Stimulated activated naive CD8-positive, alpha-beta T cell treated with anti-CD3 and anti-CD28 coated beads, Interleukin-15, Interleukin-2, amounts not matched to agents 100 U/mL and 50 U/mL, for 24 hours (primary cell): ENCODE data around the gene MDK.

Experiments used
- ATAC-seq: fragments of 150-1000 bp; cut with Tn5 transposase; one replicate; pipeline ENCODE4 v1.10.0; 2021
- DNase-seq: peaks from one replicate; pipeline ENCODE4 v3.0.0; 2021

Gene MDK, protein sequence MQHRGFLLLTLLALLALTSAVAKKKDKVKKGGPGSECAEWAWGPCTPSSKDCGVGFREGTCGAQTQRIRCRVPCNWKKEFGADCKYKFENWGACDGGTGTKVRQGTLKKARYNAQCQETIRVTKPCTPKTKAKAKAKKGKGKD

DNA sequence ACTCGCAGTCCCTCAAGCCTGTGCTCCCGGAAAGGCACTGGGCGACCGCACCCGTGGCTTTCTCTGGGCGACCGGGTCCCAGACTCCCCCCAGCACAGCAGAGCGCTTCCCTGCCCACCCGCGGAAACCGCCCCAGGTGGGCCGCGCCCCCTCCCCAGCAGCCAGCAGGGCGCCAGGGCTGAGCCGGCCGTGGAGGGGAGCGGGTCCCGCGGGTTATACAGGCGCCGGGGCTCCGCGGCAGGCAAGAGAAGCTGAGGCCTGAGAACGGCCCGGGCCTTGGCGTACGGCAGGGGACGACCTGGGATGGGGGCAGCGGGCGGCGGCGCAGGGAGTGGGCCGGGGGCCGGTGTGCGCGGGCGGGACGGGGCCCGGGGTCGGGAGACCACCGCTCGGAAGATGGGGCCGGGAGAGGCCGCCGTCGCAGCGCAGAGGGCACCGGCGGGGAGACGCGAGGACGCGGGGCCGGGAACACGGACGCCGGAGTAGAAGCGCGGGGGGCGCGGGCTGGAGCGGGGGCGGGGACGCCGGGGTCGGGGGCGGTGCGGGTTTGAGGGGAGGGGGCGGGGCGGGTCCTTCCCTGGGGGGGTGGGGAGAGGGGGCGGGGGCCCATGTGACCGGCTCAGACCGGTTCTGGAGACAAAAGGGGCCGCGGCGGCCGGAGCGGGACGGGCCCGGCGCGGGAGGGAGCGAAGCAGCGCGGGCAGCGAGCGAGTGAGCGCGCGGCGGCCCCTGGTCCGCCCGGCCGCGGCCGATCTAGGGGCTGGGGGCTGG, at the start of gene MDK:
Gene MDK, plus strand, starts transcription at position 622 of the 771 bp plus-strand sequence. CDS start 389 bp downstream, outside the sequence.
- ATAC-seq (no peak), DNase-seq (no peak)

DNA sequence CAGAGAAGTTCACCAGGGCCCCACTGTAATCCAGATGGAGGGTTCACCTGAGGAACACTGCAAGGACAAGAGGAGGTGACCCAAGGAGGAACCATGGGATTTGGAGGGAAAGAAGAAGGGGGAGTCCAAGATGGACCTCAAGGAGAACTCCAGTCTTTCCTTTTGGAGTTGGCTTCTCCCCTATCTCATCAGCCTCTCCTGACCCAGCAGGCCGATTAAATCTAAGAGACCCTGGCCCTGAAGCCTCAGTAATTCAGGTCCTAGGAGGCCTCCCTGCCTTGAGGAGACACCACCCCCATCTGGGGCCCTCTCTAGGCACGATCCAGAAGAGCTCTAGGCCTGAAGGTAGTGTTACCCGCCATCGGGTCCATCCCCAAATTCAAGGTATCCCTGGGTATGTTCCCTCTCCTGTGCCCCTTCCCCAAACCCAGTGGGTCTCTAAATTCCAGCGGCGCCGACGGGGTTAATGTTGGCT, 49.3 kb upstream of the MDK start:
- no peak for ATAC-seq
- no peak for DNase-seq

DNA sequence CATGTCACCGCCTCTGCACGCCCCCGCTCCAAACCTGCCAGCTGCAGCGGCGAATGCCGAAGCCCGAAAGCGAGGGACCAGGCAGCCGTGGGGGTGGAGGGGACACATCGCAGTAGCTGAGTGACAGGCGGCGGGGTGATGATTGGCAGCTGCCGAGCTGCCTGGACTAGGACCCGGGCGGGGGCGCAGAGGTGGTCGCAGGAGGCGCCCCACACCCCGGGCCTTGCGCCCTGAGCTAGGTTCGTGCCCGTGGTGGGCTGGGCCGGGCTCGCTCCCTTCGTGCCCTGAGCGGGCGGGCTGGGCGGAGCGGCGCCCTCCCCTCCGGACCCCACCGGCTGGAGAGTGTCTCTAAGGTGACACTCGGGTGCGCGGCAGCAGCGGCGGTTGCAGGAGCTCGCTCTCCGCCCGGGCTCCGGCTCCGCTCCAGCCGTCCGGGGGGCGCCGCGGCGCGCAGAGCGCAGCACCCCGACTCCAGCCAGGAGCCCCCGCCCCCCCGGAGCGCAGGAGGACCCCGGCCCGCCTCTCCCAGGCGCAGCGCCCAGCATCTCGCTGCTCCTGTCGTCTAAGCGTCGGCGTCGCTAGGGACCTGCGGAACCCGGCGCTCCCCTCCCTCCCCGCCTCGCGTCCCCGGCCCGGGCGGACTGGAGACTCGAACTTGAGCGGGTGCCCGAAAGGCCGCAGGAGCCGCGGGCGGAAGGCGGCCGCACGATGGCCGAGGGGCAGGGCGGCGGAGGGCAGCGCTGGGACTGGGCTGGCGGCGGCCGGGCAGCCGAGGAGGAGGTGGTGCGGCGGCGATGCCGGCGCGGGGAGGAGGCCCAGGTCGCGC, 48.7 kb upstream of the MDK start:
- ATAC-seq = no peak

DNA sequence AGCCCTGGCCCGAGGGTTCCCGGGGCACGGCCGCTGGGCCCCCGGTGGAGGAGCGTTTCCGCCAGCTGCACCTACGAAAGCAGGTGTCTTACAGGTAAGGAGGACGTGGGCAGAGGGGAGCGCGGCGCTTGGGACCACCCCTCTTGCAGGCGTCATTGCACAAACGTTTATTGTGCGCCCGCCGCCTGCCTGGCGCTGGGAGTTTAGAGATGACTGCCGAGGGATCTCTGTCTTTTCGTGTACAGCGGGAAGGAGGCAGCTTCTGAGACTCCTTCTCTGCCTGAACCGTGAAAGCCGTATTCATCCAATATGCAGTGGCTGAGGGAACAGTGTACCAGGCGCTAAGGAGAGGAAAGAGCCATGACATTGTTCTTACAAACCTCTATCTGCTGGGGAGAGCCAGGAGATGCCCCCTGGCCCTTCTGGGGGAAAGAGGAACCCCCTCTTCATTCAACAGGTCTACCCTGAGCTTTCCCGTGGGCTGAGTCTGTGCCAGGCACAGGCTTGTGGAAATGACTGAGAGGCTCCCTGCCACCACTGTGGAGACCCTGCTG, 48.0 kb upstream of the MDK start:
- ATAC-seq (no peak), DNase-seq (no peak)

More for the DNA sequence above, 48.7 kb upstream of the MDK start:
- peak; percentile 46 for DNase-seq

DNA sequence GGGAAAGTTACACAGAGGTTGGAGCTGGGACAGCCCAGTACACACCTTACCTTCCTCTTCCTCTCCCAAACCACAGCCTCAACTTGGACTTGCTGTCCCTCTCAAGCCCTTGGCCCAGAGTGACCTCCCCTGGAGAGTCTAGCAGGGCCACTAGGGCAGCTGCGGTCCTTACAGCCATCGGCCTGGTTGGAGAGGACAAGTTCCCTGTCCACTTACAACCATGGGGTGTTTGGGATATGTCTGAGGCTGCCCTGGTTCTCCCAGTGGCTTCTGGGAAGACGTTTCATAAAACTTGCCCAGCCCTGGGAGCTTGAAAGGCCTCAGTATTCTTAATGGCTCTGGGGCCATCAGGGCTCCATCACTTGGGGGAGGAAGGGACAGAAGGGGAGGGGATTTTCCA, 47.3 kb upstream of the MDK start:
- ATAC-seq (no peak), DNase-seq (no peak)

DNA sequence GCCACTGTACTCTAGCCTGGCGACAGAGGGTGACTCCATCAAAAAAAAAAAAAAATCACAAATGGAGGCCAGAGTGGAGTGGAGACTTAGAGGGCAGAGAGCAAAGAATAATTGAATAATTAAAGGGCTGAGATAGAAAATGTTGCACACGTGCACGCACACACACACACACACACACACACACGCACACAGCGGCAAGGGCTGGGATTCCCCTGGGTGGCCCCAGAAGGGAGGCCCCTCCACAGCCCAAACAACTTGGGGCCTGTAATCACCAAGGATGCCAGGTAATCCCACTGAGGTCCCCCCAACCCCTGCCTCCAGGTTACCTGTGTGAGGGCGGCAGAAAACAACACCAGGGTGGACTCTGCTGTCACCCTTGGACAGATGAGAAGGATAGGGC, 46.2 kb upstream of the MDK start:
- no peak for ATAC-seq
- no peak for DNase-seq

DNA sequence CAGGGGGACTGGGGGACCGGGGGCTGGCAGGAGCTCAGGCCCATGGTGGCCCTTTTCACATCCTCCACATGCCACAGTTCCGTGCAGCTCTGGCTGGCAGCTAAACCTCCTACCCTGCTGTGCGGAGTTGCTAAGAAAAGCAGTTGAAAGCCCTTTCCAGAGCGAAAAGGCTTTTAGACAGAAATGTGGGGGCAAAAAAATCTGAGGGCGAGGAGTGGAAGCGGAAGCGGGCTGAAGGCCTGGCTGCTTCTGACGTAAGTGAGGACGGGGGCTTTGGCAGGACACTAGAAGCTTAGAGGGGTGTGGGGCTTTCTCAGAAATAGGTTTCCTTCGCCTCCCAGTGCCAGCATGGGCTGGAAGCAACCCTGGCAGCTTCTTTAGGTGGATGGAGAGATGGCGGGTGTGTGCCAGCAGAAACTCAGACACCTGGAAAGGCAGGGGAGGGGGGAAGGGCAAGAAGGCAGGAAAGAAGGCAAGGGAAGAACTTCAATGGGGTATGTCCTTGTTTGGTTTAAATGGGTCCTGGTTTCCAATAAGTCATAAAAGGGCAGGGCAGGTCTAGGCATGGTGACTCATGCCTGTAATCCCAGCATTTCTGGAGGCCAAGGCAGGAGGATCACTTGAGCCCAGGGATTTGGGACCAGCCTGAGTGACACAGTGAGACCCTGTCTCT, 45.4 kb upstream of the MDK start:
- no peak for DNase-seq
- ATAC-seq = no peak

DNA sequence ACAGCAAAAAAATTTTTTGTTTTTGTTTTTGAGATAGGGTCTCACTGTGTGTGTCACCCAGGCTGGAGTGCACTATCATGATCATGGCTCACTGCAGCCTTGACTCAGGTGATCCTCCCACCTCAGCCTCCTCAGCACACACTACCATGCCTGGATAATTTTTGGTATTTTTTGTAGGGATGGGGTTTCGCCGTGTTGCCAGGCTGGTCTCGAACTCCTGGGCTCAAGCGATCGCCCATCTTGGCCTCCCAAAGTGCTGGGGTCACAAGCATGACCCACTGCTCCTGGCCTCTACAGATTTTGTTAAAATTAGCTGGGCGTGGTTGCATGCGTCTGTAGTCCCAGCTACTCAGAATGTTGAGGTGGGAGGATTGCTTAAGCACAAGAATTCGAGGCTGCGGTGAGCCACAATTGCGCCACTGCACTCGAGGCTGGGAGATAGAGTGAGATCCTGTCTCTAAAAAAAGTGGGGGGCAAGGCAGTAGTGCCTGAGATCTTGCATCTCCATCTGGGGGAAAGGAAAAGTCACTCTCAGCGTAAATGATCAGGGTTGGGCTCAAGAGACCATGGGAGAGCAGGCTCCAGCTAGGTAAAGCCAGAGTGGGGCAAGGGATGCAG, 44.8 kb upstream of the MDK start:
- ATAC-seq = no peak

DNA sequence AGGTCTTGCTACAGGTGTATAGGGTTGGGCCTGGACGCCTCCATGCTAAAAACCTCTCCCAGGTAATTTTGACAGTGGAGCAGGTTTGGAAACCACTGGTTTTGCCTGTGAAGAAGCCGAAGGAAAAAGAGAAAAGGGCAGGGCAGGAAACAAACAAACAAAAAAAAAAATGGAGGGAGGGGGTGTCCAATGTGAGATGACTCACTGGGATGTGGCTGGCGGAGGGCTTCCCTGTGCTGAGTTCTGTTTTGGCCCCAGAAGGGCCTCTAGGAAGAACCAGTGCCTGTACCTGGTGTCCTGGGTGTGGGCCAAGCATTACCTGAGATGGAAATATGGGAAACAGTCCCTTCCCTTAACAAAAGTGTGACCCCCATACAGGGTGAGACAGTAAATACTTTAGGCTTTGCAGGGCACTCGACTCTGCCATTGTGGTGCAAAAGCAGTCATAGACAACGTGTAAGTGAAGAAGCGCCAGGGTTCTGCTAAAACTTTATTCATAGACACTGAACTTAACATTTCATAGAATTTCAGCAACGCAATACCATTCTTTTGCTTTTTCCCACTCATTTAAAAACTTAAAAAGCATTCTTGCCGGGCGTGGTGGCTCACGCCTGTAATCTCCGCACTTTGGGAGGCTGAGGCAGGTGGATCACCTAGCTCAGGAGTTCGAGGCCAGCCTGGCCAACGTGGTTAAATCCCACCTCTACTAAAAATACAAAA, 43.7 kb upstream of the MDK start:
- DNase-seq = no peak
- ATAC-seq = no peak

More for the DNA sequence above, 44.8 kb upstream of the MDK start:
- DNase-seq = no peak

DNA sequence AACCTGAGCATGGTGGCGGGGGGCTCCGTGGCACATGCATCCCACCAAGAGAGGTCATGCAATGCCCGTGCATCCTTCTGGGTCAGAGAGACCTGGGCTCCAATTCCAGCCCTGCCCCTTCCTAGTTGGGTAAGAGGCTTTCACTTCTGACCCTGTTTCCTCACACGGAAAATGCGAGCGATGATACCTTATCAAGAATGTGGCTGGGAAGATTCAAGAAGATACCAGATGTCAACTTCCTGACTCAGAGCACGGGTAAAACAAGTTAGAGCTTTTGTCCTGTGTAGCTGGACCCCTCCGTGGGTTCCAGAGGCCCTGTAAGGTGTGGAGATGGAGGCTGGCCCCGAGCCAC, 42.9 kb upstream of the MDK start:
- no peak for DNase-seq
- peak; percentile 36 for ATAC-seq

DNA sequence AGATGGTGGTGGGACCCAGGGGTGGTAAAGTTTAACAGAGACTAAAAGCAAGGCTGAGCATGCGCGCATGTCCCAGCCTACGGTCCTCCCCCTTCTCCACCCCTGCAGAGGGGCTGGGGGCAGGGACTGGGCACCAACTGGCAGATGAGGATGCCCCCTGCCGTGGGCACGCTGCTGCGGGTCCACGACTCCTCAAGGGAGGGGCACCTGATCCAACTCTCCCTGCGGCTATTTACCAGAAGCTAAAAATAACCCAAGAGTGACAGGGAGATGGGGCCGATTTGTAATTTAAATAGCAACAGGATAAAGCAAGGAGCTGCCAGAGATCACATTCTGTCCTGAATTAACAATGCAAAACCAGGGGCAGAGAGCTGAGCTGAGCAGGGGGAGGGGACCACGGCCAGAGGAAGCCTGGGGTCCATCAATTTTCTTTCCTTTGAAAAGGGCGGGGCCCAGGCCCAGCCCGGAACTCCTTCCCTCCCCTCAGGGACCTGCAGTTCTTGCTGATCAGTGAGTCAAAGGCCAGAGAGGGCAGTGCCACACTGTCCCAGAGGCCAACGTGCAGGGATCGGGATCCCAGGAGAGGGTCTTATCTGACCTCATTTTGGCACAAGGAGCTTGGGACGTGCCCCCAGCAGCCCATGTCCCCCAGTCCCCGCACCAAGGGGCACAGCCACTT, 42.3 kb upstream of the MDK start:
- no peak for DNase-seq
- ATAC-seq = no peak

DNA sequence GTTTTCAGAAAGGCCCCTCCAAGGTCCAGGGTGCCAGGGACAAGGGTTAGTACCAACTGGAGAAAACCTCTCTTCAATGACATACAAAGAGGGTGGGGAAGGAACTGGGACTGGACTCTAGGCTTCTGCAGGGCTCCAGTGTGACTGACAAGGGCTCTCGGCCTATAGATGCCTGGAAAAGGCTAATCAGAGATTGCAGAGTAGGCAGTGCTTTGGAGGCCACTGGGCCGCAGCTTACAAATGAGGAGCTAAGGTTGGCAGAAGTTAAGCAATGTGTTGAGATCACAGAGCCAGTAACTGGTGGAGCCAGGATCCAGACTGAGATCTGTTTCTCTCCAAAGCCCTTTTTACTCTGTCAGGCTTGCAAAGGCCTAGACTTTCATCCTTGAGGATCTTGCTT, 41.7 kb upstream of the MDK start:
- ATAC-seq = no peak
- no peak for DNase-seq

DNA sequence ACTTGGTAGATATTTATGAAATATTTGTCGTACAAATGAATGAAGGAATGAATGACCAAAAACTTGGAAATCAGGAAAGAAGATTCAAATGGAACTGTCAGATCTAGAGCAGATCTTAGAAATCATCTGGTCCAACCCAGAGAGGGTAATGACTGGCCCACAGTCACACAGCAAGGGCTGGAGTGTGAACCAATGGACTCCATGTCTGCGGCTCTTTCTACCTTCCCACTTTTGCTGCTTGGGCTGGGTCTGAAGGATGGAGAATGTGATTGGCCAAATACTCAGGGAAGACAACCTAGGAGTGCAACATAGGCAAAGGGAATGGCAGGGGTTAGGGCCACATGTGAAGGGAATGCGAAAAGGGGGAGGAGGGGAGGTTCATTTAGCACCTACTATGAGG, 40.0 kb upstream of the MDK start:
- DNase-seq (no peak), ATAC-seq (no peak)

DNA sequence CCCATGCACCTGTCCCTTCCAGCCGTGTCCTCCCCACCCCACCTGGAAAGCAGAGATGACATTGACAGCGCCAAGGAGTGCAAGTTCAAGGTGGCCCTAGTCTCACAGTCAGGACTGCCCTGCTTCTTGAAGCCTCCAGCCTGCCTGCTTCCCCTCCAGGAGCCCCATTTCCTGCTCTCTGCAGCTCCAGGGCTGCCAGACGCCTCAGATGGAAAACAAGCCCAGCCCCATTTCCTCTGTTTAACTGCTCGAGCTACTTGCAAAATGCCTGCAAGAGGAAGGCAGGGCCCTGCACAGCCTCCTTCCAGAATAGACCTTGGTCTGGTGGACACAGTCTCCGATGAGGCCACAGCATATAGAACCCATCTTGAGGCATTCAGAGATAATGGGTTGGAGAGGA, 39.2 kb upstream of the MDK start:
- DNase-seq (no peak), ATAC-seq (no peak)

DNA sequence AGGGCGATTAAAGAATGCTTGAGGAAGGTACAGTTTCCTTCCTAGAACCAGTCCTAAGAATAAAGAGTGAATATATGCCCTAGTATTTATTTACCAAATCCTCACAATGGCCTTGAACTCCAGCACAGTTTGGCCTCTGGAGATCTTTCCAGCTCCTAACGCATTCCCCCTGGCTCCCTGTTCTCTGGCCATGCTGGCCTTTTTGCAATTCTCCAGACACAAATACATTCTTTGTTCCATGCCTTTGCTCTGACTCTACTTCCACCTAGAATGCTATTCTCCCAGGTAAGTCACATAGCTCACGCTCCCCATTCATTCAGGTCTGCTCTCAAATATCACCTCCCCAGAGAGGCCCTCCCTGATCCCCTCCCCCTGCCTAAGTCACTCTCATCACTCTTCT, 37.9 kb upstream of the MDK start:
- no peak for DNase-seq
- ATAC-seq = no peak

DNA sequence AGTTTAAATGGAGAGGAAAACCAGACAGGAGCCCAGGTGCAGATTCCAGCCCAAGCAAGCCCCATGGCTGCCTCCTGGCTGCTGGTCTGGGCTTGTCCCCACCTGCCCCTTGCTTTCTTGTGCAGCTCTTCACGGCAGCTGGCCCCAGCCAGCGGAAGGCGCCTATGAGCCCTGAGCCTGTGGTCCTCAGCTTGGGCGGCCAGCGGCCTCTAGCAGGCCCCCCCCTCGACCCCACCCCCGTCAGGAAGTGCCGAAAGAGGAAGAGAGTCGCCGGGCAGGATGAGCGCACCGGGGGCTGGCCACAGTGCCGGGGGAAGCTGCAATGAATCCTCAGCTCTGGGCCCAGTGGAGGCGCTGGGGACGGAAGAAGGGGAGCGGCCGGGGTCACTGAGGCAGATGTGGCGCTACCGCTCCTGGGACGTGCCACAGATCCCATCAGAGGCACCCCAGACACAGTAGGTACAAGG, 36.3 kb upstream of the MDK start:
- ATAC-seq (no peak), DNase-seq (peak; percentile 36)

DNA sequence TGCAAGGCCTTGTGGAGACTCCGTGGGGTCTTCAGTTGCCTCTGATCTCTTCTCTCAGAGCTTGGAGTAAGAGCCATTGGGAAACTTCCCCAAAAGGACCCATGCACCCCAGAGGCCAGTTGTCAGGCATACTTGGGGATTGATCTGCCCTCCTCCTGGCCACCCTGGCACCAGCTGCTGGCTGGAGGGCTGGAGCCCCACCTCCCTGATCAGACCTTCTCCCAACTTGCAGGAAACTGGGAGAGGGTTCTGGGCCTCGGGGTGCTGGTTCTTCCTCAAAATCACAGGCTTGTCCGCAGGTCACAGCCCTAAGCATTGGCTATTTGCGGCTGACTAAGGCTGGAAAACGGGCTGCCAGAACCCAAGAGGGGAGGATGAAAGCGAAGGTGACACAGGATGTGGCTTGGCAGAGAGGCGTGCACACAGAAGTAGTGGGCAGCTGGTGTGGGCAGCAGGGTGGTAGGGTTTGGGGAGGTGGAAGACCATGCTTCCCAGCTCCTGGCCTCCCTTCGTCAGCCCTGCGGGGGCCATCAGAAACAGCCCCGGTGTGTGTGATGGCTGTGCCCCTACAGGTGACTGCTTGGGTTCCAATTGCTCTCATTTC, 35.5 kb upstream of the MDK start:
- peak; percentile 49 for DNase-seq
- no peak for ATAC-seq

DNA sequence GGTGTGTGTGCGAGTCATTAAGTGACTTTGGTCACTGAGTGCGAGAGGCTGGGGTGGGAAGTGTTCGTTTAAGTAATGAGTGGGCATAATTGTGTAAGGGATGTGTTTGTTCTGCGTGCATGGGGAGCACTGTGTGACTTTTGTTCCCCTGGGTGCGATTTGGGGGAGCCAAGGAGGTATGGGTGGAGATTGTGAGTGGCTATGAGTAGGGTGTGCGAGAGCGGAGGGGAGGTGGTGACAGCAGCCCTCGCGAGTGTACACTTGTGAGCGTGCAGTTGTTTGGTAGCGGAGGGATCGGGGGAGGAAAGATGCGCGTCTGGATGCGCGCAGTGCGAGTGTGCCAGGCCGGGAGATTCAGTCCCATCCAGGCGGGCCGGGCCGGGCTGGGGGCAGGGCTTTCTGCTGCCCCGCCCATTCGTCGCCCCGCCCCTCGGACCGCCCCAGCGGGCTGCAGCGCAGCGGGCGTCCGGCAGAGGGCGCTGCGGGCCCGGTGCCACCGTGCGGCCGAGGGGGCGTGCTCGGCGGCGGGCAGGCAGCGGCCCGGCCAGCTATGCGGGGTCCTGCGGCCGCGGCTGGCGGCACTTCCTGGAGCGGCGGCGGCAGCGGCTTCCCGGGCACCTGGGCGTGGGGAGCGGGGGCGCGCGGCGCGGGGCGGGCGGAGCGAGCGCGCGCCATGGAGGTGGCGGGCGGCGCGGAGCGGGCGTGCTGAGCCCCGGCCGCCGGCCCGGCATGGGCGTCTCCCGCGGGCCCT, 34.4 kb upstream of the MDK start, which contains the start of gene DGKZ:
Gene DGKZ, plus strand, starts transcription at position 578 of the 751 bp plus-strand sequence. CDS start 197 bp downstream, outside the sequence.
- ATAC-seq (peak; percentile 70), DNase-seq (peak; percentile 90)
